Measurements from ENCODE around the gene TEX22.

The TEX22 gene

GRCh38 chr14:105398726-105399465 lies 558 bp downstream of the TEX22 start:
- no peak for DNase-seq (ENCODE audit: low read depth in 3 of 3)

GRCh38 chr14:105399466-105399775 lies 1.1 kb downstream of the TEX22 start:
- DNase-seq (ENCODE audit: low read depth in 3 of 3), result no peak

GRCh38 chr14:105400016-105400415 lies 1.7 kb downstream of the TEX22 start:
- no peak for DNase-seq (ENCODE audit: low read depth in 3 of 3)

- DNase-seq (ENCODE audit: low read depth in 3 of 3), result no peak
These were observed 3.4 kb downstream of the TEX22 start for GRCh38 chr14:105401699-105402098.

GRCh38 chr14:105408592-105408991 lies 10.3 kb downstream of the TEX22 start:
- no peak for DNase-seq (ENCODE audit: low read depth in 3 of 3)

- DNase-seq (ENCODE audit: low read depth in 3 of 3), result no peak
These were observed 11.0 kb downstream of the TEX22 start for GRCh38 chr14:105409364-105409763.

- DNase-seq (ENCODE audit: low read depth in 3 of 3), result no peak
These were observed 12.3 kb downstream of the TEX22 start for GRCh38 chr14:105410642-105411016.

- no peak for DNase-seq (ENCODE audit: low read depth in 3 of 3)
These were observed 12.9 kb downstream of the TEX22 start for GRCh38 chr14:105411017-105411941.

- no peak for DNase-seq (ENCODE audit: low read depth in 3 of 3)
These were observed 13.8 kb downstream of the TEX22 start for GRCh38 chr14:105411985-105412770.

- DNase-seq (ENCODE audit: low read depth in 3 of 3), result no peak
These were observed 14.6 kb downstream of the TEX22 start for GRCh38 chr14:105412771-105413543.

- no peak for DNase-seq (ENCODE audit: low read depth in 3 of 3)
These were observed 15.2 kb downstream of the TEX22 start for GRCh38 chr14:105413544-105413886.

GRCh38 chr14:105414456-105415371 lies 16.4 kb downstream of the TEX22 start:
- DNase-seq (ENCODE audit: low read depth in 3 of 3), result peak; percentile 21 to 67 (median 48)

GRCh38 chr14:105415481-105416428 lies 17.4 kb downstream of the TEX22 start:
- no peak for DNase-seq (ENCODE audit: low read depth in 3 of 3)

GRCh38 chr14:105416671-105417070 lies 18.3 kb downstream of the TEX22 start:
- no peak for DNase-seq (ENCODE audit: low read depth in 3 of 3)

GRCh38 chr14:105417690-105418121 lies 19.4 kb downstream of the TEX22 start:
- no peak for DNase-seq (ENCODE audit: low read depth in 3 of 3)

- no peak for DNase-seq (ENCODE audit: low read depth in 3 of 3)
These were observed 20.2 kb downstream of the TEX22 start for GRCh38 chr14:105418269-105419194.

GRCh38 chr14:105419195-105420091 lies 21.1 kb downstream of the TEX22 start, which contains the start of gene MTA1:
MTA1 (plus strand) TSS chr14:105419827; CDS start chr14:105420036, 209 bp downstream.
- DNase-seq (ENCODE audit: low read depth in 3 of 3), result peak in 2 of 3 experiments; percentile 35 to 50
